HG03025 (cell line): ENCODE results near the gene PAAF1.
A peak's percentile ranks its signal among the peaks of the same experiment; 100 is the strongest.

ENCODE experiments used
- ATAC-seq: cut with Tn5 transposase; IDR thresholded peaks from one replicate; pipeline ENCODE4 v1.9.1; 2021; ENCODE audit warnings: mild to moderate bottlenecking, moderate library complexity; ENCODE audit not compliant: unreplicated experiment, low FRiP score

PAAF1 gene

GRCh38 chr11:73969991-73970800 lies 93.4 kb downstream of the PAAF1 start:
- no peak for ATAC-seq

- ATAC-seq, result no peak
Observed at GRCh38 chr11:73971175-73971719, 94.4 kb downstream of the PAAF1 start.

DNA sequence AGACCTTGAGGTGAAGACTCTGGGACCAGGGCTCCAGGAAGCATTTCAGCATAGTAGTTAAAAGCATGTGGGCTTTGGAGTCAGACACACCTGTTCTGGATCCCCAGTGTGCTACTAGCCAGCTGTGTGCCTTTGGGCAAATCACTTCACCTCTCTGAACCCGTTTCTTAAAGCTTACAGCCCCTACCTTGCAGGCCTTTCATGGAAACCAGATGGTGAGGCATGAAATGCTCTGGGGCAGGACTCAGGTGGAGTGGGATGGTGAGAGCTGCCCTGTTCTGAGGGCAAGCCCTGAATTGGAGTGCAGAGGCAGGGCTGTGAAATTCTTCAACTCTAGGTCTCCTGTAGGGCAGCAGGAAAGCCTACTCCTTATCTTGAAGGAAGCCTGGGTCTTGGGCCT lies 95.4 kb downstream of the PAAF1 start:
- no peak for ATAC-seq

- no peak for ATAC-seq
Observed at GRCh38 chr11:73972620-73973449, 96.0 kb downstream of the PAAF1 start.

- no peak for ATAC-seq
Observed at GRCh38 chr11:73974604-73975478, 98.0 kb downstream of the PAAF1 start.

DNA sequence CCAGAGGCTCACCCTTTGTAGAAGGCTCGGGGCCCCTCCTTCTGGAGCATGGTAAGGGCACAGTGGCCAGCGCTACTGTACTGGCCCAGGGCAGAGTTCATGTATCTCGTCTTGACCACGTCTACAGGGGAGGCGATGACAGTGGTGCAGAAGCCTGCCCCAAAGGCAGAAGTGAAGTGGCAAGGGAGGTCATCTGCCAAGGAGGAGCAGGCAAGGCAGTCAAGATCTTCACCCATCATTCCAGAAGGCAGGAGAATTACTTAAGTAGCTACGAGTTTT lies 98.6 kb downstream of the PAAF1 start:
- no peak for ATAC-seq

- no peak for ATAC-seq
Observed at GRCh38 chr11:73976451-73977151, 99.8 kb downstream of the PAAF1 start.

DNA sequence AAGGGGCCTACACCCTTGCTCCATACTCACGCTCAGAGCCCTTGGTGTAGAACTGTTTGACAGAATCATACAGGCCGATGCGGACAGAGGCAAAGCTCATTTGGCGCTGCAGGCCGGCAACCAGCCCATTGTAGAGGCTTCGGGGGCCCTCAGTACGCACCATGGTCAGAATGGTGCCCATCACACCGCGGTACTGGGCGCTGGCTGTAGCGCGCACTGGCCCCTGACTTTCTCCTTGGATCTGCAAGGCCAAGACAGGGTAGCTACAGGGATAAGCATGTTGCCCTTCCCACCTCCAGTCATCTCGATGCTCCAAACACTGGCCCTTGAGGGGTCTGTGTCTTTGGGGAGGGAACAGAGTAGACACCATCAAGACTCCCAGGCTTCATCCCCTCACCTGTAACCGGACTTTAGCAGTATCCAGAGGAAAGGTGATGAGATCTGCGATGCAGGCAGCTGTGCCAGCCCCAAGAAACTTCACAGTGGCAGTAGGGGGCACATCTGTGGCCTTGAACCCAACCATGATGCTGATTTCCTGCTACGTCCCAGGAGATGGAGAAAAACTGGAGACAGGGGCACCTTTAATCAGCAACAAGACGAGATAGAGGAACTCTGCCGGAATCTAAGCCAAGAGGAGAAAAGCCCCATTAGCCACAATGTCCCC lies 101.2 kb downstream of the PAAF1 start:
- ATAC-seq, result no peak

- no peak for ATAC-seq
Observed at GRCh38 chr11:73978576-73979086, 101.8 kb downstream of the PAAF1 start.

DNA sequence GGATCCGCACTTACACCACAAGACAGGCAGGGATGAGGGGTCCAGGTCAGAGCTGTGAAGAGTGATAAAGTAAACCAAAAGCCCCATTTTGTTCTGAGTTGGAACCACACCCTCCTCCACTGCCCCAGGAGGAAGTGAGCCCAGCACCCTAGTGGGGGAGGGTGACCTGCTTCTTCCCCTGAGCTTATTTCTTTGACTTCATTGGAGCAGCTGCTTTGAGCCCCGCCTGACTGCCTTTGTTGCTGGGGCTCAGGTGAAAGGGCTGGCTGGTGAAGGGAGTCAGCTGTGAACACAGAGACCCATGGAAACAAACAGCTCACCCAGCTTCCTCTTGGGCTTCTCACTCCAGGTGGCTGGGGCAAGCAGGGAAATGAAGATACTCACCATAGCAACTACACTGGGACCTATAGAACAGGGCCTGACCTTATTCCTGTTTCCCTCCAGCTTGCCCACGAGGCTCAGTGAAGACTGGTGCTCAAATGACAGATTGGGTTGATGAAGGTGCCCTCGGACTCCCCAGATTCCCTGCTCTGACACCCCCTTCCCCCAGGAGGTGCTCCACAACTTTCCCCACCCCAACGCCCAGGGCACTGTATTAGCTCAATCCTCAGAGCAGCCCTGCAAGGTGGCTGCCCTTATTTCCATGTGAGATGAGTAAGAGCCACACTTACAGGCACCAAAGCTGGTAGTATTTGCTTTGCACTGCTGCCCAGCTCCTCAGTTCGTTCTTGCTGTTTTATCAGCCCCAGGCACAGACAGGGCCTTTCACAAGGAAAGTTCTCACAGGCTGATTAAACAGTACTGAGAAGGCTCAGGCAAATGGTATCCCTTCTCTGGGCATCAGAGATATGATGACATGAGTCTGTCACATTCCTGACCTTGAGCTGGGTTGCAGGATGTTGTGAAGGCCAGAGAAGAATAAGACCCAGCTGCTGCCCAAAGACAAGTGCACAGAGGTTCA lies 103.5 kb downstream of the PAAF1 start:
- ATAC-seq, result peak; percentile 39
